Transverse colon (tissue), 4 donors: ENCODE results near the gene LCORL.

ENCODE experiments used
- CTCF ChIP-seq, 5 experiments: fragments of 200-600 bp in 3 of 5; fragments of 450-650 bp in 2 of 5; sonication (generic) in 3 of 5; IDR thresholded peaks; 1 replicate in 2 of 5; 2 replicates in 3 of 5; pipeline ENCODE4 v1.5.1; 2016 to 2017; ENCODE audit warnings: antibody characterized with exemption in 5 of 5, inconsistent platforms in 3 of 5, mild to moderate bottlenecking in 2 of 5, moderate library complexity in 1 of 5
- EP300 ChIP-seq: sonication (generic); formaldehyde crosslinking; IDR thresholded peaks from one replicate; pipeline ENCODE4 v1.6.1; 2017; ENCODE audit warnings: antibody characterized with exemption, low read depth
- POLR2A ChIP-seq: fragments of 450-650 bp; IDR thresholded peaks from one replicate; pipeline ENCODE4 v1.6.1; 2016; ENCODE audit warnings: antibody characterized with exemption, mild to moderate bottlenecking, moderate library complexity
- POLR2AphosphoS5 ChIP-seq, 3 donors: sonication (generic); formaldehyde crosslinking; IDR thresholded peaks; one replicate each; pipeline ENCODE4 v1.6.1; 2016; ENCODE audit warnings: antibody characterized with exemption in 3 of 3

- TF ChIP-seq CTCF (IDR thresholded peaks at IDR 0.05), result no peak
- TF ChIP-seq POLR2AphosphoS5 (IDR thresholded peaks at IDR 0.05), result no peak
- TF ChIP-seq POLR2A, result no peak
- TF ChIP-seq EP300, result no peak
These were observed 60.3 kb downstream of the LCORL start for GRCh38 chr4:17961249-17961648.
